DND-41 (cell line): ENCODE data around the gene MRPL17.
A peak's percentile ranks its signal among the peaks of the same experiment; 100 is the strongest.

ENCODE experiments used
- ATAC-seq: fragments of 200-7000 bp; cut with Tn5 transposase; 3 replicates; pipeline ENCODE4 v1.9.1; 2021; ENCODE audit warnings: low read depth; ENCODE audit not compliant: insufficient read depth
- DNase-seq: peaks from one replicate; pipeline ENCODE4 v3.0.0-alpha.2; 2020
- H2AFZ ChIP-seq: 2 replicates; pipeline ENCODE4 v1.6.0; 2012; ENCODE audit warnings: low read depth, low read length
- H3K27ac ChIP-seq: 2 replicates; pipeline ENCODE4 v1.5.1; 2012; ENCODE audit warnings: low read length, inconsistent platforms
- H3K27me3 ChIP-seq: fragments of 200-600 bp; sonication (generic); 2 replicates; pipeline ENCODE4 v1.6.0; 2012; ENCODE audit warnings: low read length, mild to moderate bottlenecking, inconsistent platforms; ENCODE audit not compliant: insufficient read depth, poor library complexity
- H3K36me3 ChIP-seq: 2 replicates; pipeline ENCODE4 v1.5.1; 2012; ENCODE audit warnings: low read length, inconsistent platforms; ENCODE audit not compliant: insufficient read depth
- H3K4me1 ChIP-seq: 2 replicates; pipeline ENCODE4 v1.5.1; 2012; ENCODE audit warnings: mild to moderate bottlenecking, low read length; ENCODE audit not compliant: insufficient read depth
- H3K4me2 ChIP-seq: 2 replicates; pipeline ENCODE4 v1.6.0; 2012; ENCODE audit warnings: mild to moderate bottlenecking, moderate library complexity, low read length, inconsistent platforms; ENCODE audit not compliant: insufficient read depth
- H3K4me3 ChIP-seq, 2 experiments: fragments of 200-600 bp in 1 of 2; shearing (Covaris generic) in 1 of 2; 2 replicates each; pipeline ENCODE4 v1.5.1; 2012 to 2016; ENCODE audit warnings: inconsistent platforms in 2 of 2, low read length in 2 of 2, mild to moderate bottlenecking in 2 of 2, low read depth in 1 of 2, moderate library complexity in 1 of 2
- H3K79me2 ChIP-seq: 2 replicates; pipeline ENCODE4 v1.6.0; 2012; ENCODE audit warnings: low read length, inconsistent platforms; ENCODE audit not compliant: insufficient read depth
- H3K9ac ChIP-seq: 2 replicates; pipeline ENCODE4 v1.6.0; 2012; ENCODE audit warnings: low read depth, mild to moderate bottlenecking, inconsistent platforms, low read length, moderate library complexity
- H3K9me3 ChIP-seq: 2 replicates; pipeline ENCODE4 v1.5.1; 2012; ENCODE audit warnings: low read length, moderate library complexity, mild to moderate bottlenecking, inconsistent platforms; ENCODE audit not compliant: insufficient read depth, severe bottlenecking
- H4K20me1 ChIP-seq: 2 replicates; pipeline ENCODE4 v1.6.0; 2012; ENCODE audit warnings: low read length; ENCODE audit not compliant: insufficient read depth
- EZH2 ChIP-seq: IDR thresholded peaks from 3 replicates; pipeline ENCODE4 v1.6.1; 2012; ENCODE audit warnings: borderline replicate concordance, low read depth, mild to moderate bottlenecking, moderate library complexity, low read length, inconsistent platforms; ENCODE audit not compliant: severe bottlenecking
- TF ChIP-seq, protein P1 (sequence below): IDR thresholded peaks from 2 replicates; pipeline ENCODE4 v1.5.1; 2012; ENCODE audit warnings: borderline replicate concordance, low read length, moderate library complexity, mild to moderate bottlenecking; ENCODE audit not compliant: poor library complexity, severe bottlenecking; ENCODE audit errors: extremely low read depth

The MRPL17 gene

GRCh38 chr11:6673523-6674218, 9.5 kb downstream of the MRPL17 start:
- Histone ChIP-seq H3K27ac (no peak overlapping the region), H3K9me3 (no peaks in the 10 kb centered on the region), H2AFZ (no peak overlapping the region), H3K27me3 (peaks cover 3% of the 10 kb centered on the region), H3K9ac (no peak overlapping the region), H3K4me2 (no peak overlapping the region), H3K4me1 (no peaks in the 10 kb centered on the region), H3K79me2 (no peaks in the 10 kb centered on the region), H3K36me3 (no peaks in the 10 kb centered on the region), H3K4me3 (no peak overlapping the region), H4K20me1 (no peaks in the 10 kb centered on the region; the same call in 1 of the 2 replicates)
- TF ChIP-seq, protein P1, sequence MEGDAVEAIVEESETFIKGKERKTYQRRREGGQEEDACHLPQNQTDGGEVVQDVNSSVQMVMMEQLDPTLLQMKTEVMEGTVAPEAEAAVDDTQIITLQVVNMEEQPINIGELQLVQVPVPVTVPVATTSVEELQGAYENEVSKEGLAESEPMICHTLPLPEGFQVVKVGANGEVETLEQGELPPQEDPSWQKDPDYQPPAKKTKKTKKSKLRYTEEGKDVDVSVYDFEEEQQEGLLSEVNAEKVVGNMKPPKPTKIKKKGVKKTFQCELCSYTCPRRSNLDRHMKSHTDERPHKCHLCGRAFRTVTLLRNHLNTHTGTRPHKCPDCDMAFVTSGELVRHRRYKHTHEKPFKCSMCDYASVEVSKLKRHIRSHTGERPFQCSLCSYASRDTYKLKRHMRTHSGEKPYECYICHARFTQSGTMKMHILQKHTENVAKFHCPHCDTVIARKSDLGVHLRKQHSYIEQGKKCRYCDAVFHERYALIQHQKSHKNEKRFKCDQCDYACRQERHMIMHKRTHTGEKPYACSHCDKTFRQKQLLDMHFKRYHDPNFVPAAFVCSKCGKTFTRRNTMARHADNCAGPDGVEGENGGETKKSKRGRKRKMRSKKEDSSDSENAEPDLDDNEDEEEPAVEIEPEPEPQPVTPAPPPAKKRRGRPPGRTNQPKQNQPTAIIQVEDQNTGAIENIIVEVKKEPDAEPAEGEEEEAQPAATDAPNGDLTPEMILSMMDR = no peak
- TF ChIP-seq EZH2 = no peak
- ATAC-seq (no peak), DNase-seq (no peak)

- no peak overlapping the region for H3K4me2 ChIP-seq
- H2AFZ ChIP-seq = no peak overlapping the region
- DNase-seq (no peak), ATAC-seq (no peak)
- H3K9me3 ChIP-seq = no peaks in the 10 kb centered on the region
- no peaks in the 10 kb centered on the region for H3K4me1 ChIP-seq
- no peaks in the 10 kb centered on the region for H4K20me1 ChIP-seq
- H3K36me3 ChIP-seq = no peaks in the 10 kb centered on the region
- no peaks in the 10 kb centered on the region for H3K79me2 ChIP-seq
- no peak for TF ChIP-seq EZH2
- H3K4me3 ChIP-seq = no peak overlapping the region
- no peak overlapping the region for H3K27ac ChIP-seq
- no peak overlapping the region for H3K9ac ChIP-seq
- peaks cover 3% of the 10 kb centered on the region for H3K27me3 ChIP-seq
Observed at GRCh38 chr11:6671991-6672390, 11.1 kb downstream of the MRPL17 start.

DNA sequence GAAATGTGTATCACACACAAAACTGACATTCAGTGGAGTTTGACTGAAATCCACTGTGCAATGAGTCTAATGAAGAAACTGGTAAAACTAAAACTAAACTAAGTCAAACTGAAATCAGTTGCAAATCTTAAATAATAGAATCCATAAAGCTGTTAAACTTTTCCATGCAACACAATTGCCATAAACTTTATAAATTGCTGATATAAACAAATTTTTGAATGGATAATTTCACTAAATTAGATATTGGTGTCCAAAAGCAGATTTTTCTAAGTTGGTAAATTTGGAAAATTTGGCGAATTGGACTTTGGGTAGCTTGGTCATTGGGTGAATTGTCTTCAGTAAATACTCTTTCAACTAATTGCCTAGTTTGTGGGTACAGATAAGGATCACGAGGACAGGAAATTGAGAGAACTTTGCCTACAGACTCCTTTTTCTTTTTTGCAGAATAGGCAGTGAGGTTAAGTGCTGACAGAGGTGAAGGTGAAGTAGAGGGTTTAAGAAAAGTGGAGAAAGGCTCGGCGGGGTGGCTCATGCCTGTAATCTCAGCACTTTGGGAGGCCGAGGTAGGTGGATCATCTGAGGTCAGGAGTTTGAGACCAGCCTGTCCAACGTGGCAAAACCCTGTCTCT, 12.8 kb downstream of the MRPL17 start:
- Histone ChIP-seq H3K4me3 (no peak overlapping the region), H3K9me3 (no peaks in the 10 kb centered on the region), H3K27ac (no peak overlapping the region), H3K27me3 (peaks cover 3% of the 10 kb centered on the region), H3K4me1 (no peaks in the 10 kb centered on the region), H4K20me1 (no peaks in the 10 kb centered on the region), H3K4me2 (no peak overlapping the region), H3K9ac (no peak overlapping the region), H3K79me2 (no peaks in the 10 kb centered on the region), H2AFZ (no peak overlapping the region), H3K36me3 (no peaks in the 10 kb centered on the region)
- no peak for ATAC-seq
- DNase-seq = no peak
- TF ChIP-seq, protein P1 = no peak
- TF ChIP-seq EZH2 = no peak

GRCh38 chr11:6667733-6668374, 15.3 kb downstream of the MRPL17 start:
- no peak overlapping the region for H3K9ac ChIP-seq
- H3K4me1 ChIP-seq = no peaks in the 10 kb centered on the region
- H4K20me1 ChIP-seq = no peaks in the 10 kb centered on the region
- H3K27ac ChIP-seq = no peak overlapping the region
- no peaks in the 10 kb centered on the region for H3K79me2 ChIP-seq
- H2AFZ ChIP-seq = no peak overlapping the region
- H3K4me3 ChIP-seq = no peak overlapping the region
- ATAC-seq = peak; percentile 78
- no peak overlapping the region for H3K4me2 ChIP-seq
- peaks cover 3% of the 10 kb centered on the region for H3K27me3 ChIP-seq
- TF ChIP-seq EZH2 = no peak
- TF ChIP-seq, protein P1 = peak; percentile 53
- H3K9me3 ChIP-seq = no peaks in the 10 kb centered on the region
- no peaks in the 10 kb centered on the region for H3K36me3 ChIP-seq
- DNase-seq = peak; percentile 26
